Stimulated activated naive CD4-positive, alpha-beta T cell treated with Interleukin-2 at 50 U/mL for 16 hours (primary cell): ENCODE results near the gene SLC13A4.
"Not testable (repeated sequence)": the region's sequence is repeated elsewhere in the genome, so short reads cannot be mapped to it uniquely, and the experiment has no call there.

Experiments used
- DNase-seq: peaks from one replicate; lab custom pipeline; 2025; lab: John Stamatoyannopoulos, UW

The SLC13A4 gene

GRCh38 chr7:135718219-135718618 is 9.8 kb downstream of the SLC13A4 start:
- DNase-seq = no peak

GRCh38 chr7:135717693-135718092 is 10.3 kb downstream of the SLC13A4 start:
- no peak for DNase-seq

- no peak for DNase-seq
Observed at GRCh38 chr7:135716677-135717238, 11.2 kb downstream of the SLC13A4 start.

GRCh38 chr7:135715673-135716072 is 12.3 kb downstream of the SLC13A4 start:
- no peak for DNase-seq

- no peak for DNase-seq
Observed at GRCh38 chr7:135715055-135715522, 12.9 kb downstream of the SLC13A4 start.

- no peak for DNase-seq
Observed at GRCh38 chr7:135714534-135715009, 13.4 kb downstream of the SLC13A4 start.

- DNase-seq = no peak
Observed at GRCh38 chr7:135713836-135714470, 14.0 kb downstream of the SLC13A4 start.

- no peak for DNase-seq
Observed at GRCh38 chr7:135712796-135713195, 15.2 kb downstream of the SLC13A4 start.

GRCh38 chr7:135712182-135712782 is 15.7 kb downstream of the SLC13A4 start:
- DNase-seq = no peak

- DNase-seq = no peak
Observed at GRCh38 chr7:135711139-135711469, 16.9 kb downstream of the SLC13A4 start.

- DNase-seq = no peak
Observed at GRCh38 chr7:135710417-135711138, 17.4 kb downstream of the SLC13A4 start.

GRCh38 chr7:135709508-135709907 is 18.5 kb downstream of the SLC13A4 start:
- no peak for DNase-seq

- DNase-seq = no peak
Observed at GRCh38 chr7:135708041-135708440, 19.9 kb downstream of the SLC13A4 start.

- DNase-seq = no peak
Observed at GRCh38 chr7:135707570-135707966, 20.4 kb downstream of the SLC13A4 start.

GRCh38 chr7:135706858-135707569 is 21.0 kb downstream of the SLC13A4 start:
- no peak for DNase-seq

GRCh38 chr7:135706038-135706742 is 21.8 kb downstream of the SLC13A4 start:
- DNase-seq = no peak

- DNase-seq = no peak
Observed at GRCh38 chr7:135704698-135705097, 23.3 kb downstream of the SLC13A4 start.

- DNase-seq = no peak
Observed at GRCh38 chr7:135704074-135704473, 23.9 kb downstream of the SLC13A4 start.

- DNase-seq = no peak
Observed at GRCh38 chr7:135697276-135698049, 30.5 kb downstream of the SLC13A4 start.

GRCh38 chr7:135693558-135693957 is 34.4 kb downstream of the SLC13A4 start:
- DNase-seq = no peak

- DNase-seq = not testable (repeated sequence)
Observed at GRCh38 chr7:135692606-135693005, 35.4 kb downstream of the SLC13A4 start.
